GM18517 (cell line): ENCODE results near the gene TRIM37.

Source experiments
- ATAC-seq: cut with Tn5 transposase; IDR thresholded peaks from one replicate; pipeline ENCODE4 v1.9.1; 2021; ENCODE audit warnings: mild to moderate bottlenecking, moderate library complexity; ENCODE audit not compliant: unreplicated experiment

The TRIM37 gene

GRCh38 chr17:59049798-59050197 lies 56.9 kb downstream of the TRIM37 start:
- no peak for ATAC-seq

- no peak for ATAC-seq
Measured at GRCh38 chr17:59047616-59048015, 59.1 kb downstream of the TRIM37 start.

GRCh38 chr17:59046192-59046591 lies 60.5 kb downstream of the TRIM37 start:
- ATAC-seq, result no peak

DNA sequence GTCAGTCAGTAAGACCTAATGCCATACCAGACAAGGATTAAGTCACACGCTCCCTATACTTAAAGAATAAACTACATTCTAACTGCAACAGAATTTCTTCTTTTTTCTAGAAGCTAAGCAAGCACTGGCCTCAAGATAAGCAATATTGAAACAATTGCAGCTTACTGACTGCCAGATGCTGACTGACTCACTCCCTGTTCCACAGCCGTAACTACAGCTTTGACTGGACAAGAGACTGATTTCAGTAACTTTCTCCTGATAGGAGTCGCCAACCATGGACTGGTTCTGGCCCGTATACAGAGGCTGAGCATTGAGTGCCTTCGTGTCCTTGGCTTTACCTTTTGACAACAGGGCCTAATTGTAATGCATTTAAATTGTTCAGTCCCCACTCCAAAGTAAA lies 67.9 kb downstream of the TRIM37 start:
- ATAC-seq, result no peak

DNA sequence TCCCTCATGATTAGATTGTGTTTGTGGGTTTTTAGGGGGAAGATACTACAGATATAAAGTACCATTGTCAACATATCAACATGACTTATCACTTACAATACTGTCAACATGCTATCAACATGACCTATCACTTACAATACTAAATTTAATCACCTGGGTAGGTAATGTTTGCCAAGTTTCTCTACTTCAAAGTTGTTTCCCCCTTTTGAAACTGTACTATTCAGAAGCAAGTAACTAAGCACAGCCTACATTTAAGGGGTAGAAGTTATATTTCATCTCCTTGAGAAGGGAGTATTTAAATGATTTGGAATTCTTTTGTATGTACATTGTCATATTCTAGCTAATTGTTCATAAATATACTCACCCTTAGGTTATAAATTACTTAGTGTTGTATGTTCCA lies 68.7 kb downstream of the TRIM37 start:
- ATAC-seq, result no peak

DNA sequence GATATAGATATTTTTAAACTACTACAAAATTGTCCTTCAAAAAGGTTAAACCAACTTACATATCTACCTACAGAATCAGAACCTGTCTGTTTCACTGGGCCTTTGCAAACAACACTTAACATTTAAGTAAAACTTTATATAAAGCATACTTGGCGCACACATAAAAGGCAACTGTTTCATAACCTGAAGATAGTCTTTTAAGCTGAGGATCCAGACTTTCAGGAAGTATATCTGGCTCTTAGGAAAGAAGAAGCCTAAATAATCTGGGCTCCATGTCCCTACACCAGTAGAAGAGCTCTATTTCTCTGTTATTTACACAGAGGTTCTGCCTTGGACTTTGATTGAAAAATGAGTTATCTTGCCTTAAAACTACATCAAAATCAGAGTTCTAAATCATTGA lies 75.9 kb downstream of the TRIM37 start:
- ATAC-seq, result no peak

- no peak for ATAC-seq
Measured at GRCh38 chr17:59028328-59028727, 78.4 kb downstream of the TRIM37 start.

GRCh38 chr17:59027750-59028149 lies 78.9 kb downstream of the TRIM37 start:
- no peak for ATAC-seq

DNA sequence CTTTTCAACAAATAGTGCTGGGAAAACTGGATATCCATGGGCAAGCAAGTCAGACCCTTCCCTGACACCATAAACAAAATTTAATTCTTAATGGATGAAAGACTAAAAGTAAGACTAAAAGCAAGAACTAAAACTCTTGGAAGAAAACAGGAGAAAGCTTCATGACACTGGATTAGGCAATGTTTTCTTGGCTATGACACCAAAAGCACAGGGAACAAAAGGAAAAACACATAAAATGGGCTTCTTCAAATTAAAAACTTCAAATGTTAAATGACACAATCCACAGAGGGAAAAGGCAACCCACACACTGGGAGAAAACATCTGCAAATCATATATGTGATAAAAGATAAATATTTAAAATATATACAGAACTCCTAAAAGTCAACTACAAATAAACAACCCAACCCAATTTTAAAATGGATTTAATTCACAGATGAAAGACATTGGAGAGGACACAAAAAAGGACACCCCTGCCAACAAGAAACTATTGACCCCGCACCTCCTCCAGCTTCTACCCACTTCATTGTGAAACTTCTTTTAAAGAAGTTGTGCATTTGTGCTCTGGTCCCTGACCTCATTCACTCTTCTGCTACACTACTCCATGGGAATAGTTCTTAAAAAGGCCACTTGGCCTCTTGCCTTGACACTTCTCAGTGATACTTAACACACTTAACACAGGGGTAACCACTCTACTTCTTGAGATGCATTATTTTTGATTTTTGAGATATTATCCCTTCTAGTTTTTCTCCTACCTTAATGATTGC lies 80.3 kb downstream of the TRIM37 start:
- no peak for ATAC-seq

- ATAC-seq, result no peak
Measured at GRCh38 chr17:59024916-59025315, 81.8 kb downstream of the TRIM37 start.

DNA sequence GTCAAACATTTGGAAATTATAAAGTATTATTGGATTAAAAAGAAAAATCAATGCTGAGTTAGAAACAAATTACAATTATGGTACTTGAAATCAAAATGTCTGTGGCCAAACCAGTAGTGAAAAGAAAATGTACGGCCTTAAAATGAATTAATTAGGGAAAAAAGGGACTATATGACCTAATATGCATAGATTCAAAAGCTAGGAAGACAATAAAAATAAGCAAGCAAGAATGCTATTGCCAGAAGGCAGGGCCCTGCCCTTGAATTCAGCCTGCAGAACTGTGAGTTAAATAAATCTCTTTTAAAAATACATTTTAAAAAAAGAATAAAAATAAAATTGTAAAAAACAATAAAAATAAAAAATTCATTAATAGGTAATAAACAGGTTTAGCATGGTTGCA lies 88.7 kb downstream of the TRIM37 start:
- ATAC-seq, result no peak

GRCh38 chr17:59011975-59012374 lies 94.7 kb downstream of the TRIM37 start:
- no peak for ATAC-seq

GRCh38 chr17:59010026-59010425 lies 96.7 kb downstream of the TRIM37 start:
- no peak for ATAC-seq

GRCh38 chr17:59008737-59009136 lies 97.9 kb downstream of the TRIM37 start:
- ATAC-seq, result no peak

GRCh38 chr17:59007995-59008394 lies 98.7 kb downstream of the TRIM37 start:
- no peak for ATAC-seq

DNA sequence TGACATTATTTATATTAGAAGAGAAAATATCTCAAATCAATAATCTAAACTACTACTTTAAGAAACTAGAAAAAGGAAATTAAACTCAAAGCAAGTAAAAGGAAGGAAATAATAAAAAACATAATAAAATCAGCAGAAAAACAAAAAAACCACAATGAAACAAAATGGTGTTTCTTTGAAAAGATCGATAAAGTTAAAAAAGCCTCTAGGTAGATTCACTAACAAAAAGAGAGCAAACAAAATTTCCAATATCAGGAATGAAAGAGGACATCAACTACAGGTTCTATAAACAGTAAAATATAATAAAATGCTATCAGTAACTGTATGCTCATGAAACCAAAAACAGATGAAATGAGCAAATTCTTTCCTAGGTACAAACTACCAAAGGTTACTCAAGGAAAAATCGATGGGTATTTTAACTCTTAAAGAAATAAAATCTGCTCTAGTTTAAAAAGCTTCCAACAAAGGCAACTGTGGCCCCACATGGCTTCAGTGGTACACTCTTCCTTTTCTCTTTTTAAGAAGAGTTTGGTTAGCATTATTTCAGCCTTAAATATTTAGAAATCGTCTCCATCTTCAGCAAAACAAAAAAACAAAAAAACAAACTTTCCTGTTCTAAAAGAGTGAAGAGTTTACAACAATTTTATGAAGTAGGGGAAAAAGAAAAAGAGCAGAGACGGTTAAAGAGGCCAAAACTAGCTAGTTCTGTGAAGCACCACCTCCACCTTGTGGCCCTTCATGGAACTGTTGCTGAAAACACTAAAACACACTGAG lies 102.2 kb downstream of the TRIM37 start:
- no peak for ATAC-seq

DNA sequence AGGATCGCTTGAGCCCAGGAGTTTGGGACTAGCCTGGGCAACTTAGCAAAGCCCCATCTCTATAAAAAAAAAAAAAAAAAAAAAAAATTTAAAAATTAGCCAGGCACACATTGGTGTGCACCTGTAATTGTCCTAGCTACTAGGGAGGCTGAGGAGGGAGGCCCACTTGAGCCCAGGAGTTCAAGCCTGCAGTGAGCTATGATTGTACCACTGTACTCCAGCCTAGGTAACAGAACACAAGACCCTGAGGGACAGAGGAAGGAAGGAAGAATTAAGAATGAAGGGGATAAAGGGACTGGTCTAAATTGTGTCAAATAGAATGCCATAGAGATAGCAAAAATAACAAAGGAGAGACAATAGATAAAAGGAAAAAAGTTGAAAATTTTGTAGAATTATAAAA lies 102.8 kb downstream of the TRIM37 start:
- ATAC-seq, result no peak

GRCh38 chr17:59002848-59003247 lies 103.8 kb downstream of the TRIM37 start:
- no peak for ATAC-seq

DNA sequence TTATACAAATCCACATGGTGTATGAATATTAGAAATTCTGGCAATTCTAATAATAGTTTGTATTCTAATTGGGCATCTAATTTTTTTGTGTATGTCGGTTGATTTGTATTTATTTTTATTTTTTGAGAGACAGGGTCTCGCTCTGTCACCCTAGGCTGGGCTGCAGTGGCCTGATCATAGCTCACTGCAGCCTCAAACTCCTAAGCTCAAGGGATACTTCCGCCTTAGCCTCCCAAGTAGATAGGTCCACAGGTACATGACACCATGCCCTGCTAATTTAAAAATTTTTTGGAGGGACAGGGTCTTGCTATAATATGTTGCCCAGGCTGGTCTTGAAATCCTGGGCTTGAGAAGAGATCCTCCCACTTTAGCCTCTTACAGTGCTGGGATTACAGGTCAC lies 104.6 kb downstream of the TRIM37 start:
- ATAC-seq, result no peak

GRCh38 chr17:59001158-59001814 lies 105.4 kb downstream of the TRIM37 start:
- ATAC-seq, result peak; percentile 82

DNA sequence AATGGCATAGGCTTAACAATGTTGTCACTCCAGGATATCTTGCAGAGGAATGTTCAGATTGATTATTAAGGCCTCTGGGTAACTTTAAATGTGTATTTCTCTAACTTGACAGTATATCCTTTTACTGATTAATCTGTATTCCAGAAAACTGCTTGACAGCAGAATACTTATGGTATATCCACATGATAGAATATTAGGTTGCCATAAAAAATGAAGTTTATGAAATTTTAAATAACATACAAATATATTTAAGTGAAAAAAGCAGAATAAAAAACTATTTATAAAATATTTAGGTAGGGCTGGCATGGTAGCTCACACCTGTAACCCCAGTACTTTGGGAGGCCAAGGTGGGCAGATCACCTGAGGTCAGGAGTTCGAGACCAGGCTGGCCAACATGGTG lies 106.7 kb downstream of the TRIM37 start:
- ATAC-seq, result no peak

DNA sequence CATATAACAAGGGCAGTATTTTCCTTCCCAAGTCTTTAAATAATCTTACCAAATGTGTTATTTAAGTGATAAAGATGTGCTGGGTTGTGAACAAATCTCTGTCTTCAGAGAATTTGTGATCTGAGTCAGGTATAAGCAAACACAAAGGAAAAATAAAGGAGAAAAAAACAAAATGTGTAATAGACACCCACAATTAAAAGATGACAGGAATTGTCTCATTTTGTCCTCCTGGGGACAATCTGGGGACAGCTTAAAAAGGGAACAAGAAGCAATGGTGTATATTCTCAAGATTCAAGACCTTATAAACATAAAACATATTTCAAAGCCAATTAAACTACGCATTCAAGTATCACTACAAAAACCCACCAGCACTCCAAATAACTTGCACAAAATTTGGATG lies 107.2 kb downstream of the TRIM37 start:
- no peak for ATAC-seq
